DMS79 treated with DMSO at 0.1 percent for 48 hours (cell line): ENCODE data around the gene MYRIP.
"Not testable (repeated sequence)": the region's sequence is repeated elsewhere in the genome, so short reads cannot be mapped to it uniquely, and the experiment has no call there.

Experiments
- DNase-seq: peaks from one replicate; lab custom pipeline; 2025; lab: John Stamatoyannopoulos, UW

MYRIP gene

GRCh38 chr3:40084424-40084823 lies 275.0 kb downstream of the MYRIP start:
- not testable (repeated sequence) for DNase-seq

- DNase-seq = peak; percentile 2
Measured at GRCh38 chr3:40086890-40087883, 277.8 kb downstream of the MYRIP start.

GRCh38 chr3:40088527-40089170 lies 279.2 kb downstream of the MYRIP start:
- DNase-seq = no peak

- DNase-seq = peak; percentile 38
Measured at GRCh38 chr3:40096661-40097111, 287.3 kb downstream of the MYRIP start.

- no peak for DNase-seq
Measured at GRCh38 chr3:40097131-40098117, 288.0 kb downstream of the MYRIP start.

GRCh38 chr3:40098261-40098759 lies 288.9 kb downstream of the MYRIP start:
- DNase-seq = no peak

GRCh38 chr3:40099871-40100270 lies 290.5 kb downstream of the MYRIP start:
- DNase-seq = no peak

GRCh38 chr3:40102182-40102581 lies 292.8 kb downstream of the MYRIP start:
- DNase-seq = no peak

- no peak for DNase-seq
Measured at GRCh38 chr3:40103829-40104228, 294.4 kb downstream of the MYRIP start.

- DNase-seq = no peak
Measured at GRCh38 chr3:40104441-40104840, 295.0 kb downstream of the MYRIP start.

- no peak for DNase-seq
Measured at GRCh38 chr3:40108643-40109042, 299.2 kb downstream of the MYRIP start.

GRCh38 chr3:40109641-40110490 lies 300.5 kb downstream of the MYRIP start:
- no peak for DNase-seq

GRCh38 chr3:40116478-40117177 lies 307.2 kb downstream of the MYRIP start:
- no peak for DNase-seq

GRCh38 chr3:40118091-40118490 lies 308.7 kb downstream of the MYRIP start:
- no peak for DNase-seq

GRCh38 chr3:40120067-40120692 lies 310.8 kb downstream of the MYRIP start:
- no peak for DNase-seq

GRCh38 chr3:40120806-40121205 lies 311.4 kb downstream of the MYRIP start:
- peak; percentile 17 for DNase-seq

GRCh38 chr3:40124918-40125317 lies 315.5 kb downstream of the MYRIP start:
- DNase-seq = no peak

GRCh38 chr3:40128166-40128565 lies 318.8 kb downstream of the MYRIP start:
- no peak for DNase-seq

GRCh38 chr3:40129510-40129909 lies 320.1 kb downstream of the MYRIP start:
- DNase-seq = no peak

GRCh38 chr3:40129981-40130380 lies 320.6 kb downstream of the MYRIP start:
- no peak for DNase-seq
